Panc1 (cell line): ENCODE results near the gene PIM2.

Source experiments
- POLR2AphosphoS5 ChIP-seq: IDR thresholded peaks from 2 replicates; pipeline ENCODE4 v1.6.1; 2012; ENCODE audit warnings: mild to moderate bottlenecking, low read depth, low read length, moderate library complexity
- SIN3A ChIP-seq: IDR thresholded peaks from 2 replicates; pipeline ENCODE4 v1.6.1; 2012; ENCODE audit warnings: low read depth, mild to moderate bottlenecking, low read length, moderate library complexity, borderline replicate concordance; ENCODE audit not compliant: insufficient read depth
- TF ChIP-seq, protein P1 (sequence below): fragments of 450-650 bp; IDR thresholded peaks from 2 replicates; pipeline ENCODE4 v1.5.1; 2017; ENCODE audit warnings: mild to moderate bottlenecking
- TF ChIP-seq, protein P2 (sequence below), 2 experiments: IDR thresholded peaks; 2 replicates each; pipeline ENCODE4 v1.6.1; 2011 to 2012; ENCODE audit warnings: low read depth in 2 of 2, control low read depth in 1 of 2, low read length in 1 of 2, mild to moderate bottlenecking in 1 of 2, moderate library complexity in 1 of 2; ENCODE audit not compliant: insufficient read depth in 1 of 2

DNA sequence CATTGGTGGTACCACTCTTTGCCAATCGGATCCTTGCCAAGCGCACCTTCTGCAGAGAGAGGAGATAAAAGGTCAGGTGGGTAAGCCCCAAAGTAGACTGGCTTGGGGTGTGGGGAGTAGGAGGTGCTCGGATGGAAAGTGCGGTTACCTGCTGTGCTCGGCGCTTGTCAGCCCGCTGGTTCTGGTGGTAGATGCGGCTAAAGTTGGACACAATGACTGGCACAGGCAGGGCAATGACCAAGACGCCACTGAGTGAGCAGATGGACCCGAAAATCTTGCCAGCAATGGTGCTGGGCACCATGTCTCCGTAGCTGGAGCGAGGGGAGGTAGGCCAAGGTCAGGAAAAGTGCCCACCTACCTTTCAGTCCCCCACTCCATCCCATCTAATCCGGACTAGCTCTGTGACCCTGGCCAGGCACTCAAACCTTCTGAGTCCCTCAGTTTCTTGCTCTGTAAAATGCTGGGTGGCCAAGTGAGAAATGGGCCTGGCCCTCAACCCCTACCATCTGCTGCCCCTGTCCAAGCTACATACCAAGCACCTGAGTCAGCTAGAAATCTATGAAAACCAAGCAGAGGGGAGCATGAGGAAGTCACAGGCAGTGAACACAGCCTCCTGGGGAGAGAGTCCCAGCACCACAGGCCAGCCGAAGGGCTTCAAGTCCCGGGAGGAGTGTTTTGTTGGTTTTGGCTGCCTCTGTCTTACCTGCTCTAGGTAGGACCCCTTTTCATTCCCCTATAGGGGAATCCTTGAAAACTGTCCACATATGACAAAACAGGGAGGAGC is 48.2 kb upstream of the PIM2 start:
- TF ChIP-seq, protein P1, sequence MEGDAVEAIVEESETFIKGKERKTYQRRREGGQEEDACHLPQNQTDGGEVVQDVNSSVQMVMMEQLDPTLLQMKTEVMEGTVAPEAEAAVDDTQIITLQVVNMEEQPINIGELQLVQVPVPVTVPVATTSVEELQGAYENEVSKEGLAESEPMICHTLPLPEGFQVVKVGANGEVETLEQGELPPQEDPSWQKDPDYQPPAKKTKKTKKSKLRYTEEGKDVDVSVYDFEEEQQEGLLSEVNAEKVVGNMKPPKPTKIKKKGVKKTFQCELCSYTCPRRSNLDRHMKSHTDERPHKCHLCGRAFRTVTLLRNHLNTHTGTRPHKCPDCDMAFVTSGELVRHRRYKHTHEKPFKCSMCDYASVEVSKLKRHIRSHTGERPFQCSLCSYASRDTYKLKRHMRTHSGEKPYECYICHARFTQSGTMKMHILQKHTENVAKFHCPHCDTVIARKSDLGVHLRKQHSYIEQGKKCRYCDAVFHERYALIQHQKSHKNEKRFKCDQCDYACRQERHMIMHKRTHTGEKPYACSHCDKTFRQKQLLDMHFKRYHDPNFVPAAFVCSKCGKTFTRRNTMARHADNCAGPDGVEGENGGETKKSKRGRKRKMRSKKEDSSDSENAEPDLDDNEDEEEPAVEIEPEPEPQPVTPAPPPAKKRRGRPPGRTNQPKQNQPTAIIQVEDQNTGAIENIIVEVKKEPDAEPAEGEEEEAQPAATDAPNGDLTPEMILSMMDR = no peak
- TF ChIP-seq, protein P2, sequence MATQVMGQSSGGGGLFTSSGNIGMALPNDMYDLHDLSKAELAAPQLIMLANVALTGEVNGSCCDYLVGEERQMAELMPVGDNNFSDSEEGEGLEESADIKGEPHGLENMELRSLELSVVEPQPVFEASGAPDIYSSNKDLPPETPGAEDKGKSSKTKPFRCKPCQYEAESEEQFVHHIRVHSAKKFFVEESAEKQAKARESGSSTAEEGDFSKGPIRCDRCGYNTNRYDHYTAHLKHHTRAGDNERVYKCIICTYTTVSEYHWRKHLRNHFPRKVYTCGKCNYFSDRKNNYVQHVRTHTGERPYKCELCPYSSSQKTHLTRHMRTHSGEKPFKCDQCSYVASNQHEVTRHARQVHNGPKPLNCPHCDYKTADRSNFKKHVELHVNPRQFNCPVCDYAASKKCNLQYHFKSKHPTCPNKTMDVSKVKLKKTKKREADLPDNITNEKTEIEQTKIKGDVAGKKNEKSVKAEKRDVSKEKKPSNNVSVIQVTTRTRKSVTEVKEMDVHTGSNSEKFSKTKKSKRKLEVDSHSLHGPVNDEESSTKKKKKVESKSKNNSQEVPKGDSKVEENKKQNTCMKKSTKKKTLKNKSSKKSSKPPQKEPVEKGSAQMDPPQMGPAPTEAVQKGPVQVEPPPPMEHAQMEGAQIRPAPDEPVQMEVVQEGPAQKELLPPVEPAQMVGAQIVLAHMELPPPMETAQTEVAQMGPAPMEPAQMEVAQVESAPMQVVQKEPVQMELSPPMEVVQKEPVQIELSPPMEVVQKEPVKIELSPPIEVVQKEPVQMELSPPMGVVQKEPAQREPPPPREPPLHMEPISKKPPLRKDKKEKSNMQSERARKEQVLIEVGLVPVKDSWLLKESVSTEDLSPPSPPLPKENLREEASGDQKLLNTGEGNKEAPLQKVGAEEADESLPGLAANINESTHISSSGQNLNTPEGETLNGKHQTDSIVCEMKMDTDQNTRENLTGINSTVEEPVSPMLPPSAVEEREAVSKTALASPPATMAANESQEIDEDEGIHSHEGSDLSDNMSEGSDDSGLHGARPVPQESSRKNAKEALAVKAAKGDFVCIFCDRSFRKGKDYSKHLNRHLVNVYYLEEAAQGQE (IDR thresholded peaks at IDR 0.05; ENCODE audit: insufficient read depth in 1 of 2, low read depth in 2 of 2, low read length in 1 of 2) = no peak
- TF ChIP-seq SIN3A (no peak), POLR2AphosphoS5 (no peak)
